Activated CD4-positive, alpha-beta T cell treated with anti-CD3 and anti-CD28 coated beads for 48 hours (primary cell): ENCODE data around the gene TMEM53.
A peak's percentile ranks its signal among the peaks of the same experiment; 100 is the strongest.

Experiments
- DNase-seq: peaks from one replicate; pipeline ENCODE4 v3.0.0-alpha.2; 2020

TMEM53 gene

GRCh38 chr1:44624268-44624901 lies 49.9 kb downstream of the TMEM53 start:
- no peak for DNase-seq

- DNase-seq: no peak
These were observed 52.4 kb downstream of the TMEM53 start for GRCh38 chr1:44621841-44622286.

- DNase-seq: no peak
These were observed 54.2 kb downstream of the TMEM53 start for GRCh38 chr1:44620072-44620471.

GRCh38 chr1:44619261-44619900 lies 54.9 kb downstream of the TMEM53 start:
- no peak for DNase-seq

GRCh38 chr1:44617703-44618029 lies 56.6 kb downstream of the TMEM53 start:
- DNase-seq: no peak

- DNase-seq: no peak
These were observed 57.1 kb downstream of the TMEM53 start for GRCh38 chr1:44616991-44617702.

- DNase-seq: no peak
These were observed 57.8 kb downstream of the TMEM53 start for GRCh38 chr1:44616284-44616990.

- DNase-seq: no peak
These were observed 60.3 kb downstream of the TMEM53 start for GRCh38 chr1:44613941-44614340.

- no peak for DNase-seq
These were observed 62.4 kb downstream of the TMEM53 start for GRCh38 chr1:44611866-44612265.

- no peak for DNase-seq
These were observed 62.9 kb downstream of the TMEM53 start for GRCh38 chr1:44611419-44611818.

- DNase-seq: no peak
These were observed 63.6 kb downstream of the TMEM53 start for GRCh38 chr1:44610527-44611148.

GRCh38 chr1:44609768-44610526 lies 64.3 kb downstream of the TMEM53 start:
- DNase-seq: no peak

GRCh38 chr1:44609412-44609767 lies 64.9 kb downstream of the TMEM53 start:
- peak; percentile 42 for DNase-seq

- DNase-seq: no peak
These were observed 66.1 kb downstream of the TMEM53 start for GRCh38 chr1:44608141-44608540.

- DNase-seq: no peak
These were observed 67.5 kb downstream of the TMEM53 start for GRCh38 chr1:44606701-44607281.

- no peak for DNase-seq
These were observed 68.2 kb downstream of the TMEM53 start for GRCh38 chr1:44605914-44606615.

GRCh38 chr1:44604157-44604955 lies 69.9 kb downstream of the TMEM53 start:
- DNase-seq: no peak

- no peak for DNase-seq
These were observed 70.6 kb downstream of the TMEM53 start for GRCh38 chr1:44603718-44604117.
